NCI-H1694 treated with DMSO at 0.1 percent for 48 hours (cell line): ENCODE data around the gene DMD.
A peak's percentile ranks its signal among the peaks of the same experiment; 100 is the strongest.

Source experiments
- DNase-seq: peaks from one replicate; lab custom pipeline; 2025; lab: John Stamatoyannopoulos, UW

The DMD gene

GRCh38 chrX:32268207-32268606 lies 943.1 kb downstream of the DMD start:
- DNase-seq: no peak

- no peak for DNase-seq
These were observed 943.6 kb downstream of the DMD start for GRCh38 chrX:32267796-32268195.

- DNase-seq: peak; percentile 2
These were observed 964.7 kb downstream of the DMD start for GRCh38 chrX:32246675-32247074.

- DNase-seq: no peak
These were observed 1015.7 kb downstream of the DMD start for GRCh38 chrX:32195611-32196010.

GRCh38 chrX:32191316-32191715 lies 1020.0 kb downstream of the DMD start:
- no peak for DNase-seq

GRCh38 chrX:32185160-32185559 lies 1026.2 kb downstream of the DMD start:
- no peak for DNase-seq

- DNase-seq: no peak
These were observed 1028.3 kb downstream of the DMD start for GRCh38 chrX:32183066-32183465.

- DNase-seq: no peak
These were observed 1034.8 kb downstream of the DMD start for GRCh38 chrX:32176510-32176909.

- DNase-seq: no peak
These were observed 1040.9 kb downstream of the DMD start for GRCh38 chrX:32170481-32170880.

- no peak for DNase-seq
These were observed 1056.2 kb downstream of the DMD start for GRCh38 chrX:32155044-32155638.

GRCh38 chrX:32153585-32153984 lies 1057.8 kb downstream of the DMD start:
- DNase-seq: no peak

GRCh38 chrX:32150141-32150540 lies 1061.2 kb downstream of the DMD start:
- no peak for DNase-seq

- DNase-seq: no peak
These were observed 1069.5 kb downstream of the DMD start for GRCh38 chrX:32141841-32142240.

- no peak for DNase-seq
These were observed 1071.9 kb downstream of the DMD start for GRCh38 chrX:32139476-32139875.

- no peak for DNase-seq
These were observed 1073.8 kb downstream of the DMD start for GRCh38 chrX:32137525-32137924.

- no peak for DNase-seq
These were observed 1084.4 kb downstream of the DMD start for GRCh38 chrX:32126997-32127396.

GRCh38 chrX:32118832-32119231 lies 1092.5 kb downstream of the DMD start:
- no peak for DNase-seq

- no peak for DNase-seq
These were observed 1095.3 kb downstream of the DMD start for GRCh38 chrX:32116047-32116446.

- DNase-seq: no peak
These were observed 1123.7 kb downstream of the DMD start for GRCh38 chrX:32087663-32088062.

- DNase-seq: no peak
These were observed 1126.6 kb downstream of the DMD start for GRCh38 chrX:32084757-32085156.

GRCh38 chrX:32048285-32048684 lies 1163.1 kb downstream of the DMD start:
- DNase-seq: no peak

- no peak for DNase-seq
These were observed 1166.2 kb downstream of the DMD start for GRCh38 chrX:32045149-32045548.

GRCh38 chrX:32041181-32041580 lies 1170.2 kb downstream of the DMD start:
- no peak for DNase-seq

GRCh38 chrX:32026772-32027171 lies 1184.6 kb downstream of the DMD start:
- DNase-seq: no peak

- no peak for DNase-seq
These were observed 1187.3 kb downstream of the DMD start for GRCh38 chrX:32024072-32024471.
